PC-3 (cell line): ENCODE measurements around the gene SLC6A20. TPM values are rescaled to one million over a fixed set of nuclear protein-coding genes. Genes with fewer than 3 reads are reported as not detected.

Source experiments
- ATAC-seq: fragments of 200-7000 bp; cut with Tn5 transposase; 2 replicates; pipeline ENCODE4 v1.9.1; 2020; ENCODE audit warnings: mild to moderate bottlenecking, moderate library complexity
- BruUV-seq: library from RNA; stranded (reverse); fragments of 400-500 nt; replicated peaks from 2 replicates; lab custom pipeline; 2021; lab: Mats Ljungman, UMichigan
- CTCF ChIA-PET: fragments of 300-600 bp; sonication (Branson Sonifier 250); formaldehyde crosslinking; loops from one replicate; lab custom pipeline; 2022; ENCODE audit warnings: antibody characterized with exemption; lab: Charles Lee
- POLR2A ChIA-PET: fragments of 300-600 bp; sonication (Branson Sonifier 250); formaldehyde crosslinking; loops from one replicate; lab custom pipeline; 2022; ENCODE audit warnings: antibody characterized with exemption; ENCODE audit not compliant: unreplicated experiment; lab: Charles Lee
- DNase-seq: peaks from one replicate; pipeline ENCODE4 v3.0.0-alpha.2; 2015
- H2AFZ ChIP-seq: fragments of 300-600 bp; sonication (generic); 2 replicates; pipeline ENCODE4 v1.6.0; 2016; ENCODE audit warnings: antibody characterized with exemption, low read length
- H3F3A ChIP-seq: fragments of 300-600 bp; sonication (generic); one replicate; pipeline ENCODE4 v1.6.0; 2017; ENCODE audit warnings: antibody characterized with exemption, low read length, control low read depth, mild to moderate bottlenecking; ENCODE audit not compliant: unreplicated experiment
- H3K27ac ChIP-seq: fragments of 300-600 bp; sonication (generic); 2 replicates; pipeline ENCODE4 v1.5.1; 2016; ENCODE audit warnings: mild to moderate bottlenecking, low read length
- H3K27me3 ChIP-seq: fragments of 300-600 bp; sonication (generic); 2 replicates; pipeline ENCODE4 v1.6.1; 2016; ENCODE audit warnings: low read length, mixed read lengths
- H3K36me3 ChIP-seq: fragments of 300-600 bp; sonication (generic); 2 replicates; pipeline ENCODE4 v1.6.1; 2016; ENCODE audit warnings: low read depth, mixed run types, low read length, mixed read lengths
- H3K4me1 ChIP-seq: fragments of 300-600 bp; sonication (generic); 2 replicates; pipeline ENCODE4 v1.5.1; 2016; ENCODE audit warnings: low read length; ENCODE audit not compliant: insufficient read depth
- H3K4me2 ChIP-seq: fragments of 300-600 bp; sonication (generic); 2 replicates; pipeline ENCODE4 v1.6.0; 2016; ENCODE audit warnings: low read length
- H3K4me3 ChIP-seq: fragments of 300-600 bp; sonication (generic); 2 replicates; pipeline ENCODE4 v1.5.1; 2016; ENCODE audit warnings: mild to moderate bottlenecking, low read length, mixed read lengths
- H3K79me2 ChIP-seq: fragments of 300-600 bp; sonication (generic); 2 replicates; pipeline ENCODE4 v1.6.1; 2017; ENCODE audit warnings: low read length, mixed read lengths
- H3K9ac ChIP-seq: fragments of 300-600 bp; sonication (generic); 2 replicates; pipeline ENCODE4 v1.6.0; 2016; ENCODE audit warnings: mild to moderate bottlenecking, low read length
- H3K9me2 ChIP-seq: fragments of 300-600 bp; sonication (generic); replicated peaks from 2 replicates; pipeline ENCODE4 v1.6.1; 2016; ENCODE audit warnings: mixed run types, low read length, mixed read lengths
- H3K9me3 ChIP-seq: fragments of 300-600 bp; sonication (generic); 2 replicates; pipeline ENCODE4 v1.6.1; 2016; ENCODE audit warnings: low read length, mixed read lengths
- H4K20me1 ChIP-seq: fragments of 300-600 bp; sonication (generic); 2 replicates; pipeline ENCODE4 v1.6.1; 2016; ENCODE audit warnings: low read length, mixed read lengths
- EZH2 ChIP-seq: fragments of 300-600 bp; sonication (generic); IDR thresholded peaks from one replicate; pipeline ENCODE4 v1.6.1; 2017; ENCODE audit warnings: antibody characterized with exemption, mild to moderate bottlenecking, low read length; ENCODE audit not compliant: unreplicated experiment
- EZH2phosphoT487 ChIP-seq: fragments of 300-600 bp; sonication (generic); IDR thresholded peaks from 2 replicates; pipeline ENCODE4 v1.6.1; 2018; ENCODE audit warnings: mild to moderate bottlenecking, antibody characterized with exemption, low read length, borderline replicate concordance
- intact Hi-C: fragments of 100-400 bp; cut with micrococcal nuclease; formaldehyde crosslinking; loops from 2 replicates; pipeline ENCODE4 v1.9.0; 2023
- total RNA-seq: library from RNA; depleted of rRNA; stranded (reverse); fragments of >200 nt; gene quantifications from 2 replicates; pipeline ENCODE4 v1.2.3, GENCODE V29; 2014
- TF ChIP-seq, protein P1 (sequence below): fragments of 300-600 bp; sonication (generic); conservative IDR thresholded peaks from 2 replicates; pipeline ENCODE4 v1.5.1; 2017; ENCODE audit warnings: antibody characterized with exemption, low read depth, mild to moderate bottlenecking, low read length

Gene SLC6A20
- total RNA-seq, 1 experiment from 2014 or later, result not detected

DNA sequence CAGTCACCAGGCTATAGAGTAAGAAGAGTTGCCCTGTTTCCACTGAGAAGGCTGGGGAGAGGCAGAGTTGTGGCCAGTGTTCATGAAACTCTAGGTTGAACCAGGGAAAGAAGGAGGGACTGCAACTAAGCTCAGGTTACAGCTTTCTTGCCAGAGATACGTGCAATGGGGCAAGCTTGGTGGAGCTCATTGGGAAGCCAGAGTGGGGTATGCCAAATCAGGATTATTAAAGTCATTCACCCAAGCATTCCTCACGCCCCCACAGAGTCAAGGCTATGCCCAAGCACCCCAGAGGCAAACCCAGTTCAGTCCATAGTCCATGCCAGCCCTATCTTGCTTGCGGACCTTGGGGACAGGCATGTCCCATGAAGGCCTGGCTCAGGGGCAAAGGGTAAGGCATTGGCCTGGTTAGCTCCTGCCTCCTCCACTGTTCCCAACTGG is 17.6 kb downstream of the SLC6A20 start:
- H4K20me1 ChIP-seq, result no peaks in the 10 kb centered on the region
- TF ChIP-seq, protein P1, sequence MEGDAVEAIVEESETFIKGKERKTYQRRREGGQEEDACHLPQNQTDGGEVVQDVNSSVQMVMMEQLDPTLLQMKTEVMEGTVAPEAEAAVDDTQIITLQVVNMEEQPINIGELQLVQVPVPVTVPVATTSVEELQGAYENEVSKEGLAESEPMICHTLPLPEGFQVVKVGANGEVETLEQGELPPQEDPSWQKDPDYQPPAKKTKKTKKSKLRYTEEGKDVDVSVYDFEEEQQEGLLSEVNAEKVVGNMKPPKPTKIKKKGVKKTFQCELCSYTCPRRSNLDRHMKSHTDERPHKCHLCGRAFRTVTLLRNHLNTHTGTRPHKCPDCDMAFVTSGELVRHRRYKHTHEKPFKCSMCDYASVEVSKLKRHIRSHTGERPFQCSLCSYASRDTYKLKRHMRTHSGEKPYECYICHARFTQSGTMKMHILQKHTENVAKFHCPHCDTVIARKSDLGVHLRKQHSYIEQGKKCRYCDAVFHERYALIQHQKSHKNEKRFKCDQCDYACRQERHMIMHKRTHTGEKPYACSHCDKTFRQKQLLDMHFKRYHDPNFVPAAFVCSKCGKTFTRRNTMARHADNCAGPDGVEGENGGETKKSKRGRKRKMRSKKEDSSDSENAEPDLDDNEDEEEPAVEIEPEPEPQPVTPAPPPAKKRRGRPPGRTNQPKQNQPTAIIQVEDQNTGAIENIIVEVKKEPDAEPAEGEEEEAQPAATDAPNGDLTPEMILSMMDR, result no peak
- TF ChIP-seq EZH2, result no peak
- no peak for TF ChIP-seq EZH2phosphoT487
- no peak overlapping the region for H3K4me3 ChIP-seq
- ATAC-seq, result no peak; the same call in 1 of the 2 replicates
- POLR2A ChIA-PET, result no interaction called here
- H3K9me3 ChIP-seq, result no peaks in the 10 kb centered on the region
- no peaks in the 10 kb centered on the region for H3K27me3 ChIP-seq
- no peak overlapping the region for H3K27ac ChIP-seq
- no peak for DNase-seq
- H3K4me2 ChIP-seq, result no peak overlapping the region
- H3K79me2 ChIP-seq, result no peaks in the 10 kb centered on the region
- H3K36me3 ChIP-seq, result no peaks in the 10 kb centered on the region
- H3F3A ChIP-seq, result no peaks in the 10 kb centered on the region
- H3K9me2 ChIP-seq, result no peaks in the 10 kb centered on the region
- intact Hi-C loops, result no loop called here
- H2AFZ ChIP-seq, result no peak overlapping the region
- no TSS peak for BruUV-seq
- H3K9ac ChIP-seq, result no peak overlapping the region
- H3K4me1 ChIP-seq, result no peaks in the 10 kb centered on the region
- CTCF ChIA-PET, result no interaction called here

GRCh38 chr3:45777746-45778386 is 18.5 kb downstream of the SLC6A20 start:
- intact Hi-C loops, result no loop called here
- H3K79me2 ChIP-seq, result no peaks in the 10 kb centered on the region
- no peak overlapping the region for H3K4me2 ChIP-seq
- BruUV-seq, result no TSS peak
- H3K9me2 ChIP-seq, result no peaks in the 10 kb centered on the region
- no peaks in the 10 kb centered on the region for H3K27me3 ChIP-seq
- ChIA-PET POLR2A (no interaction called here), CTCF (no interaction called here)
- TF ChIP-seq, protein P1, result no peak
- TF ChIP-seq EZH2 (no peak), EZH2phosphoT487 (no peak)
- no peak overlapping the region for H2AFZ ChIP-seq
- ATAC-seq (no peak), DNase-seq (no peak)
- no peaks in the 10 kb centered on the region for H4K20me1 ChIP-seq
- H3K9ac ChIP-seq, result no peak overlapping the region
- no peaks in the 10 kb centered on the region for H3K9me3 ChIP-seq
- no peak overlapping the region for H3K4me3 ChIP-seq
- H3K27ac ChIP-seq, result no peak overlapping the region
- no peaks in the 10 kb centered on the region for H3K36me3 ChIP-seq
- no peaks in the 10 kb centered on the region for H3K4me1 ChIP-seq
- H3F3A ChIP-seq, result no peaks in the 10 kb centered on the region

- no peaks in the 10 kb centered on the region for H3K9me2 ChIP-seq
- DNase-seq (no peak), ATAC-seq (no peak)
- BruUV-seq, result no TSS peak
- no peak overlapping the region for H3K4me3 ChIP-seq
- no peaks in the 10 kb centered on the region for H3K27me3 ChIP-seq
- H3F3A ChIP-seq, result no peaks in the 10 kb centered on the region
- ChIA-PET CTCF (interaction anchor here (0.6 kb wide), 1 partner anchor 15 kb away, joined by 3 read pairs; no protein-coding TSS in a partner anchor), POLR2A (no interaction called here)
- no peak overlapping the region for H3K4me2 ChIP-seq
- no peak for TF ChIP-seq EZH2phosphoT487
- no peak for TF ChIP-seq EZH2
- TF ChIP-seq, protein P1, result no peak
- no peaks in the 10 kb centered on the region for H3K36me3 ChIP-seq
- no peaks in the 10 kb centered on the region for H4K20me1 ChIP-seq
- H2AFZ ChIP-seq, result no peak overlapping the region
- intact Hi-C loops, result no loop called here
- no peaks in the 10 kb centered on the region for H3K79me2 ChIP-seq
- no peaks in the 10 kb centered on the region for H3K4me1 ChIP-seq
- H3K9me3 ChIP-seq, result no peaks in the 10 kb centered on the region
- H3K9ac ChIP-seq, result no peak overlapping the region
- no peak overlapping the region for H3K27ac ChIP-seq
These were observed 19.1 kb downstream of the SLC6A20 start for GRCh38 chr3:45777111-45777745.
